ENCODE measurements around the gene MAP3K8. TPM values are rescaled to one million over a fixed set of nuclear protein-coding genes. Genes with fewer than 3 reads are reported as not detected.

MAP3K8 gene
- total and polyA plus RNA-seq, 2 of the 8 experiments (the other 6 are each of a cell fraction or from before 2014, with no cell fraction given), result 5.6 to 6.0 TPM

- WGBS, 2 experiments (ENCODE audit: extremely low coverage in 1 of 2, insufficient coverage in 1 of 2, insufficient read length in 1 of 2, insufficient replicate concordance in 2 of 2, low coverage in 1 of 2, low lambda C conversion rate in 2 of 2, missing lambda C conversion rate in 1 of 2), result 93% methylated on average over 4 of the region's 4 CpGs; no CpG with 5 or more reads in 1 of the 2 experiments
- Histone ChIP-seq H3K4ac (replicated peaks; ENCODE audit: insufficient read length, low read depth, low read length) (no peak overlapping the region), H3K56ac (replicated peaks; ENCODE audit: insufficient read length, low read depth, low read length) (no peak overlapping the region), H3K4me2 (ENCODE audit: insufficient read depth in 1 of 2, low read depth in 2 of 2, low read length in 2 of 2) (no peak overlapping the region), H2BK20ac (ENCODE audit: low read length) (no peak overlapping the region), H4K8ac (ENCODE audit: extremely low read depth, insufficient read depth, low read length) (no peak overlapping the region), H4K20me1 (replicated peaks in 1 of 2; ENCODE audit: control insufficient read depth in 1 of 2, insufficient read depth in 2 of 2, low read length in 2 of 2) (no peaks in the 10 kb centered on the region), H3K4me1 (replicated peaks in 1 of 4; ENCODE audit: control insufficient read depth in 3 of 4, insufficient read depth in 4 of 4, low read length in 3 of 4) (no peaks in the 10 kb centered on the region), H3K27me3 (replicated peaks in 1 of 4; ENCODE audit: control insufficient read depth in 3 of 4, extremely low read depth in 1 of 4, insufficient read depth in 3 of 4, low read length in 3 of 4) (no peaks in the 10 kb centered on the region), H2BK5ac (ENCODE audit: low read depth, low read length) (no peak overlapping the region), H3K27ac (ENCODE audit: low read depth, low read length) (no peak overlapping the region), H4K91ac (replicated peaks; ENCODE audit: insufficient read length, low read length) (no peak overlapping the region), H2BK15ac (ENCODE audit: low read length) (no peak overlapping the region), H3K14ac (ENCODE audit: insufficient read length) (no peak overlapping the region), H3K79me1 (ENCODE audit: low read depth, low read length) (no peaks in the 10 kb centered on the region; the same call in 1 of the 2 replicates), H3K9ac (replicated peaks in 1 of 4; ENCODE audit: extremely low read depth in 1 of 4, low read depth in 3 of 4, low read length in 3 of 4) (no peak overlapping the region), H3K23me2 (ENCODE audit: low read depth, low read length) (no peaks in the 10 kb centered on the region), H3K18ac (ENCODE audit: extremely low read depth, low read length) (no peak overlapping the region), H4K5ac (ENCODE audit: insufficient read length, low read depth, low read length) (no peak overlapping the region), H3K36me3 (ENCODE audit: control insufficient read depth in 2 of 4, insufficient read depth in 4 of 4, low read length in 3 of 4) (no peaks in the 10 kb centered on the region), H3K4me3 (ENCODE audit: extremely low read depth in 1 of 4, insufficient read depth in 2 of 4, low read depth in 3 of 4, low read length in 4 of 4) (no peak overlapping the region), H2BK120ac (replicated peaks; ENCODE audit: low read depth, low read length) (no peak overlapping the region), H3K23ac (ENCODE audit: insufficient read length) (no peak overlapping the region), H2AK5ac (ENCODE audit: low read depth, low read length) (no peak overlapping the region), H2BK12ac (ENCODE audit: low read depth, low read length) (no peak overlapping the region), H2AFZ (ENCODE audit: low read length) (no peak overlapping the region), H3K9me3 (ENCODE audit: insufficient read depth in 2 of 2, low read depth in 1 of 2, low read length in 1 of 2) (no peaks in the 10 kb centered on the region), H3K79me2 (ENCODE audit: control insufficient read depth in 1 of 2, insufficient read depth in 2 of 2, low read length in 2 of 2) (no peaks in the 10 kb centered on the region)
- DNase-seq (ENCODE audit: low read depth in 1 of 2, low spot score in 2 of 2) (no peak), FAIRE-seq (no peak)
- CTCF ChIA-PET (ENCODE audit: partially characterized antibody), result interaction anchor here (0.7 to 2.0 kb wide), 5 partner anchors 9 to 90 kb away, joined by 3 to 5 read pairs (median 3); no protein-coding TSS in a partner anchor
- POLR2A ChIA-PET (ENCODE audit: partially characterized antibody), result interaction anchor here (1.2 kb wide), 1 partner anchor 10 kb away, joined by 3 read pairs; no protein-coding TSS in a partner anchor
Measured at GRCh38 chr10:30491916-30492515, 58.0 kb downstream of the MAP3K8 start.

Data from H1 (cell line).